Activated CD8-positive, alpha-beta T cell treated with anti-CD3 and anti-CD28 coated beads, Interleukin-2, amount 10 ng/mL, durations not matched to agents 7 days and 5 days (primary cell): ENCODE data around the gene NKPD1. TPM values are rescaled to one million over a fixed set of nuclear protein-coding genes. Genes with fewer than 3 reads are reported as not detected.

ENCODE experiments used
- ATAC-seq: fragments of 150-1000 bp; cut with Tn5 transposase; one replicate; pipeline ENCODE4 v1.10.0; 2021; ENCODE audit warnings: moderate library complexity
- CTCF ChIA-PET: fragments of 350-600 bp; sonication (Branson Sonifier 250); formaldehyde crosslinking; loops from one replicate; lab custom pipeline; 2021; ENCODE audit warnings: antibody characterized with exemption; lab: Charles Lee
- POLR2A ChIA-PET: fragments of 350-600 bp; sonication (Branson Sonifier 250); formaldehyde crosslinking; loops from one replicate; lab custom pipeline; 2021; ENCODE audit warnings: antibody characterized with exemption; lab: Charles Lee
- DNase-seq: peaks from one replicate; pipeline ENCODE4 v3.0.0-alpha.2; 2020
- H3K27ac Mint-ChIP-seq: one replicate; pipeline ENCODE4 v1.8.0; 2021; ENCODE audit warnings: mild to moderate bottlenecking, mixed read lengths
- H3K27me3 Mint-ChIP-seq: one replicate; pipeline ENCODE4 v1.8.0; 2021; ENCODE audit warnings: low read depth, mixed read lengths
- H3K36me3 Mint-ChIP-seq: one replicate; pipeline ENCODE4 v1.8.0; 2021; ENCODE audit warnings: low read depth, mixed read lengths
- H3K4me1 Mint-ChIP-seq: one replicate; pipeline ENCODE4 v1.8.0; 2021; ENCODE audit warnings: low read depth, mixed read lengths
- H3K4me3 Mint-ChIP-seq: one replicate; pipeline ENCODE4 v1.8.0; 2021; ENCODE audit warnings: mild to moderate bottlenecking, mixed read lengths
- H3K9me3 Mint-ChIP-seq: one replicate; pipeline ENCODE4 v1.8.0; 2022; ENCODE audit warnings: mixed read lengths; ENCODE audit not compliant: insufficient read depth
- total RNA-seq, 2 experiments: library from RNA; stranded (reverse); gene quantifications; one replicate each; pipeline ENCODE4 v1.2.3, GENCODE V29; 2021

Gene NKPD1
- total RNA-seq, 2 experiments from 2014 or later = 0.16 to 0.24 TPM

- H3K4me3 Mint-ChIP-seq = no peak overlapping the region
- no peaks in the 10 kb centered on the region for H3K4me1 Mint-ChIP-seq
- POLR2A ChIA-PET = no interaction called here
- no peak for DNase-seq
- no peaks in the 10 kb centered on the region for H3K27me3 Mint-ChIP-seq
- ATAC-seq = no peak
- CTCF ChIA-PET = interaction anchor here (1.2 kb wide), 1 partner anchor 24 kb away, joined by 3 read pairs; no protein-coding TSS in a partner anchor
- peaks cover 9% of the 10 kb centered on the region for H3K36me3 Mint-ChIP-seq
- H3K27ac Mint-ChIP-seq = peak overlapping the region; percentile 6
- H3K9me3 Mint-ChIP-seq = no peaks in the 10 kb centered on the region
Measured at GRCh38 chr19:45142726-45143110, 18.1 kb downstream of the NKPD1 start.

GRCh38 chr19:45142016-45142725 lies 18.6 kb downstream of the NKPD1 start:
- no peaks in the 10 kb centered on the region for H3K9me3 Mint-ChIP-seq

DNA sequence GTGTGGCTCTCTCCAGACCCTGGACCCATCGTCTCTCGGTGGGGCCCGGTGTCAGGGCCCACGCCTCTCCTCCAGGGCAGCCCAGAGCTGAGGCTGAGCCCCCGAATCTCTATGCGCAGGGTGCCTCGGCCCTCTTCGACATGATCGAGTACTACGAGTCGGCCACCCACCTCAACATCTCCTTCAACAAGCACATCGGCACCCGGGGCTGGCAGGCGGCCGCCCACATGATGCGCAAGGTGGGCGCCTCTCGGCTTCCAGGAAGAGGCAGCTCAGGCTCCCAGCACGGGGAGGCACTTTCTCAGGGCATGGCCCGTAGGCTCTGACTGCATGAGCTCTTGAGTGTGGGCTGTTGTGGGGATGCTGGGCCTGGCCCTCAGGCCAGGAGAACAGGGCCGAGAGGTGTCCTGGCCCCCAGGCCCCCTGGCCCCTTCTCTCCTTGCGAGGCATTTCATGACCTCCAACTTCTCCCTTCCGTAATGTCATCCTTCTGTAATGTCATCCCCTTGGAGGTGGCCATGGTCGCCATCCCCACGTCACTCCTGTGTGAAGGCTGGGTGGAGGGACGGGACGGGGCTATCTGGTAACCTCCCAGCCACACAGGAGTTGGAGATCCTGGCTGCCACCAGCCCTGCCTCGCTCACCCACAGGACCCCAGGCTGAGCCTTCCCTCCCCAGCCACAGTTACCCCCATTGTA lies 19.4 kb downstream of the NKPD1 start:
- no peaks in the 10 kb centered on the region for H3K27me3 Mint-ChIP-seq

More at GRCh38 chr19:45142016-45142725, 18.6 kb downstream of the NKPD1 start:
- POLR2A ChIA-PET = no interaction called here
- Mint-ChIP-seq H3K4me3 (no peak overlapping the region), H3K27me3 (no peaks in the 10 kb centered on the region), H3K36me3 (peaks cover 9% of the 10 kb centered on the region), H3K27ac (peak overlapping the region; percentile 6), H3K4me1 (no peaks in the 10 kb centered on the region)
- ATAC-seq = no peak
- DNase-seq = no peak
- CTCF ChIA-PET = no interaction called here

DNA sequence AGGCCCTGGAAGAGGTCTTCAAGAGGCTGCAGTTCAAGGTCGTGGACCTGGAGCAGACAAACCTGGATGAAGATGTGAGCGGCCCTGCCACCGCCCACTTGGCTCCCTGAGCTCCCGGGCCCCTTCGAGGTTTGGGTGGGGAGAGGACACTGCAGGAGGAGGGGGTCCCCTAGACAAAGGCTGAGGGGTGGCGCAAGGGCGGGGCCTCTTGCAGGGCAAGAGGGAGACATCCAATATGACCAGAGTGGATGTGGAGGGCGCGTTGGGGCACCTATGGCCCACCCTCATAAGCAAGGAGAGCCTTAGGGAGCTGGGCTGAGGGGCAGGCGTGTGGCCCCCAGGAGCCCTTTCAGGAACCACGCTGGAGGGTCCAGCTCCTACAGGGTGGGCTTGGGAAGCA lies 20.2 kb downstream of the NKPD1 start:
- CTCF ChIA-PET = no interaction called here
- H3K4me1 Mint-ChIP-seq = peaks cover 8% of the 10 kb centered on the region
- no peaks in the 10 kb centered on the region for H3K27me3 Mint-ChIP-seq
- peaks cover 9% of the 10 kb centered on the region for H3K36me3 Mint-ChIP-seq
- H3K4me3 Mint-ChIP-seq = no peak overlapping the region
- POLR2A ChIA-PET = no interaction called here
- no peak for DNase-seq
- no peak overlapping the region for H3K27ac Mint-ChIP-seq
- no peak for ATAC-seq
- H3K9me3 Mint-ChIP-seq = no peaks in the 10 kb centered on the region

More for the DNA sequence above, 19.4 kb downstream of the NKPD1 start:
- H3K4me1 Mint-ChIP-seq = peaks cover 3% of the 10 kb centered on the region
- DNase-seq (no peak), ATAC-seq (no peak)
- ChIA-PET CTCF (no interaction called here), POLR2A (no interaction called here)
- H3K9me3 Mint-ChIP-seq = no peaks in the 10 kb centered on the region
- no peak overlapping the region for H3K27ac Mint-ChIP-seq
- no peak overlapping the region for H3K4me3 Mint-ChIP-seq
- H3K36me3 Mint-ChIP-seq = peaks cover 9% of the 10 kb centered on the region

GRCh38 chr19:45140144-45140503 lies 20.7 kb downstream of the NKPD1 start:
- Mint-ChIP-seq H3K9me3 (no peaks in the 10 kb centered on the region), H3K4me3 (no peak overlapping the region), H3K27me3 (no peaks in the 10 kb centered on the region), H3K27ac (no peak overlapping the region), H3K36me3 (peaks cover 9% of the 10 kb centered on the region), H3K4me1 (peaks cover 8% of the 10 kb centered on the region)
- CTCF ChIA-PET = no interaction called here
- DNase-seq (no peak), ATAC-seq (no peak)
- POLR2A ChIA-PET = no interaction called here

DNA sequence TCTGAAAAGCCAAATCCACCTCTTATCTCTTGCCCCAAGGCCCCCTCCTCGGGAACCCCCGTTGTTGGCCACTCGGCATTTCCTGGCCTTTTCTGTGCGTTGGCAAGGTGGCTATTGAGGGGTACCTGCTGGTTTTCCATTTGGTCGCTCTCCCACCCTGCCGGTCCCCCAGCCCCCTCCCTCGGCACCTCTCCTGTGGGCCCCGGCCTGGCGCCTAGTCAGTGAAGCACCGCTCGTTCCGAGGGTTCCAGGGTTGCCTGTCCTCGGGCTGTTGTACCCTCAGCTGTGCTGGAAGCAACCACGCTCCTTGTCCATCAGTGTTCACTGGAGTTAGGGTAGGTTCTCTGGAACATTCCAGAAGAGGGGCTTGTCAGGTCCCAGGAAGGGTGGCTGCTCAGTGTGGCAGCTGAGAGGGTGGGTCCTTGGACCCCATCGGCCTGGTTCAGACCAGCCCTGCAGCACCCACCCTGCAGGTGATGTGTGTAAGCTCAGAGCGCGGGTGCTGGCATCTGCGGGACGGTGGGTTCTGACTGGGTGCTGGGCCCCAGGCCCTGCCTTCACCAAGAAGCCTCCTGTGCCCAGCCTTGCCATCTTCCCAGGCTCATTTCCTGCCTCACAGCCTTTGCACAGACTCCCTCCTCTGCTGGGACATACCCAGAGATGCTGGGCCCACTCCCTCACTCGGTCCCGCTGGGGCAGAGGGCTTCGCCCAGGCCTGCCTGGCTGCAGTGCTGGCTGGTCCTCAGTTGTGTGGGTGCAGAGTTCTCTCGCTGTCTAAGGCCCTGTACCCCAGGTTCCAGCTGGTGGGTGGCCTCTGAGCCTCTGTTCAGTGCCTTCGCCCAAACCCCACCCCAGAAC lies 21.3 kb downstream of the NKPD1 start:
- POLR2A ChIA-PET = no interaction called here
- Mint-ChIP-seq H3K27ac (no peak overlapping the region), H3K9me3 (no peaks in the 10 kb centered on the region), H3K4me3 (no peak overlapping the region), H3K27me3 (no peaks in the 10 kb centered on the region), H3K4me1 (peaks cover 8% of the 10 kb centered on the region), H3K36me3 (peaks cover 9% of the 10 kb centered on the region)
- CTCF ChIA-PET = no interaction called here
- ATAC-seq = no peak
- no peak for DNase-seq

DNA sequence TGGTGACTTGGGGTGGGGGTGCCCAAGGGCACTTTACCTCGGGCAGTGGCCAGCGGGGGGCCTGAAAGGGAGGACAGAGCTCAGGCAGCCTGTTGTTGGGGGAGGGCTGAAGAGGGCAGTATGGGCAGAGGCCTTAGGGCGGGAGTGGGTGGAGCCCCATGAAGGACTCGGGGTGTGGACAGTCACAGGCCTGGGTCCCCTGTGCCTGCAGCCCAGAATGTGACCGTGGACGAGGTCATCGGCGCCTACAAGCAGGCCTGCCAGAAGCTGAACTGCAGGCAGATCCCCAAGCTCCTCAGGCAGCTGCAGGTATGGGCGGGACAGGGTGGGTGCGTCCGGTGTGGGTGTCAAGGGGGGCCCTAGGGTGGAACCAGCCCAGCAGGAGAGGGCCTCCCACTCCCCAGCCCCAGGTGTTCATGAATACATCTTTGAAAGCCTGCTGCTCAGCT lies 22.5 kb downstream of the NKPD1 start:
- Mint-ChIP-seq H3K4me3 (no peak overlapping the region), H3K9me3 (no peaks in the 10 kb centered on the region), H3K27me3 (no peaks in the 10 kb centered on the region), H3K36me3 (peaks cover 9% of the 10 kb centered on the region), H3K27ac (no peak overlapping the region), H3K4me1 (peaks cover 8% of the 10 kb centered on the region)
- ATAC-seq (no peak), DNase-seq (no peak)
- ChIA-PET CTCF (no interaction called here), POLR2A (no interaction called here)

- no peak for ATAC-seq
- H3K27me3 Mint-ChIP-seq = no peaks in the 10 kb centered on the region
- no peaks in the 10 kb centered on the region for H3K9me3 Mint-ChIP-seq
- peaks cover 4% of the 10 kb centered on the region for H3K36me3 Mint-ChIP-seq
- ChIA-PET POLR2A (no interaction called here), CTCF (interaction anchor here (0.8 to 2.5 kb wide), 4 partner anchors 12 to 44 kb away, joined by 3 to 18 read pairs (median 4); partner anchors contain the start of gene PPP1R37)
- no peak for DNase-seq
- H3K4me1 Mint-ChIP-seq = peaks cover 8% of the 10 kb centered on the region
- no peak overlapping the region for H3K4me3 Mint-ChIP-seq
- no peak overlapping the region for H3K27ac Mint-ChIP-seq
Measured at GRCh38 chr19:45137179-45137761, 23.5 kb downstream of the NKPD1 start.

DNA sequence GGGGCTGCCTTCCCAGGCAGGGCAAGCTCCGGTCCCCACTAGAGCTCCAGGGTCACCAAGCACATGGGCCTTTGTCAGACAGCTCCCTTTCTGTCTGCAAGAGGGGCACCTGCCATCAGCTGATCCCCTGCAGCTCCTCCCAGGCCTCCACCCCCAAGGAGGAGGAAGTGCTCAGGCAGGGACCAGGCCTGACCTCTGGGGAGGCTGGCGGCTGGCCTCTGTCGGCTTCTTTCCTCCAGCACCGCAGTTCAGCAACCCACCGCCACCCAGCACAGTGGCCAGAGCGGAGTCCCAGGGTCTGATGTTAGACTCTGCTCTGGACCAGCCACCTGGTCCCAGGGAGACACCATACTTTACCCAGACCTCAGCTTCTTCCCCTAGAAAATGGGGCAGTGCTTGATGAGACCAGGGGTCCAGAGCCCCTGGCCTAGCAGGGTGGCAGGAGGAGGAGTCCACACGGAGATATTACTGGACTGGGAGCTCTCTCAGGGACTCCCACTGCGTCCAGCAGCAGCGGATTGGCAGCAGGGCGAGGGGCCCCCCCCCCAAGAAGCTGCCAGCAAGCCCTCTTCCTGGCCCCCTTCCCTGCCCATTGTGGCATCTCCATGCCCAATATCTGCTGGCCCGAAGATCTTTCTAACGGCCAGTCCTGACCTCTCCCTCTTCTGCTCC lies 24.1 kb downstream of the NKPD1 start:
- CTCF ChIA-PET = interaction anchor here (0.8 to 2.5 kb wide), 4 partner anchors 11 to 44 kb away, joined by 3 to 18 read pairs (median 4); partner anchors contain the start of gene PPP1R37
- no peaks in the 10 kb centered on the region for H3K9me3 Mint-ChIP-seq
- peaks cover 8% of the 10 kb centered on the region for H3K4me1 Mint-ChIP-seq
- peaks cover 4% of the 10 kb centered on the region for H3K36me3 Mint-ChIP-seq
- peak overlapping the region; percentile 3 for H3K27ac Mint-ChIP-seq
- DNase-seq = no peak
- H3K27me3 Mint-ChIP-seq = no peaks in the 10 kb centered on the region
- POLR2A ChIA-PET = no interaction called here
- no peak for ATAC-seq
- no peak overlapping the region for H3K4me3 Mint-ChIP-seq

DNA sequence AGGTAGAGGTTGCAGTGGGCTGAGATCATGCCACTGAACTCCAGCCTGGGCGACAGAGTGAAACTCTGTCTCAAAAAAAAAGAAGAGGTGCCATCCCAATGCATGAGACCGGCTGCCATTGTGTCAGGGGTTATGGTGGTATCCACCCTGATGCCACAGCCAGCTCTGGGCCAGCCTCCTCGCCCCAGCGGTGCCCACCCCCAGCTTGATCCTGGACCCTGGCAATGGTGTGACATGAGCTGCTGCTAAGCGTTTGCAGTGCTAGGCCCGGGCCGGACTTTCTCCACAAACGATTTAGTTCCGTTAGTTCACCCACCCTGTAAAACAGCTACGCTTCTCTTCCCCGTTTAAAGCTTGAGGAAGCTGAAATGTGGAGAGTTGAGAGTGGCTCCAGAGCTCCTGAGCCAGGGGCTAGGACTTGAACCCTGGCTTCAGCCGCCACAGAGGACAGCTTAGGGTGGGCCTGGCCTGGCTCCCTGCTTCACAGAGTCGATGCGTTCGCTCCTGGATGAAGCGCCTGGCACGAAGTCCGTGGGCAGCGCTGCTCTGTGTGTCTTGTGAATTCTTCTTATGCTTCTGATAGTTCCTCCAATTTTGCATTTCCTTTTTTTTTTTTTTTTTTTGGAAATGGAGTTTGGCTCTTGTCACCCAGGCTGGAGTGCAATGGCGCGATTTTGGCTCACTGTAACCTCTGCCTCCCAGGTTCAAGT lies 25.5 kb downstream of the NKPD1 start:
- no peak for DNase-seq
- Mint-ChIP-seq H3K4me3 (no peak overlapping the region), H3K36me3 (no peaks in the 10 kb centered on the region), H3K4me1 (peaks cover 11% of the 10 kb centered on the region), H3K27me3 (no peaks in the 10 kb centered on the region), H3K27ac (no peak overlapping the region), H3K9me3 (no peaks in the 10 kb centered on the region)
- ATAC-seq = no peak
- POLR2A ChIA-PET = no interaction called here
- CTCF ChIA-PET = interaction anchor here (0.9 to 2.5 kb wide), 2 partner anchors 10 to 48 kb away, joined by 4 to 18 read pairs; no protein-coding TSS in a partner anchor
